CD14-positive monocyte (primary cell): ENCODE measurements around the gene MSLN. TPM values are rescaled to one million over a fixed set of nuclear protein-coding genes. Genes with fewer than 3 reads are reported as not detected.

Experiments
- DNase-seq, 3 donors: peaks; one replicate each; pipeline ENCODE4 v3.0.0-alpha.2; 2011 to 2022
- H2AFZ ChIP-seq: 2 replicates; pipeline ENCODE4 v1.6.0; 2012; ENCODE audit warnings: mild to moderate bottlenecking, low read depth, low read length, inconsistent platforms; ENCODE audit not compliant: insufficient read depth, poor library complexity, severe bottlenecking
- H3K27ac ChIP-seq, 2 donors: 1 replicate in 1 of 2; 2 replicates in 1 of 2; pipeline ENCODE4 v1.5.1; 2012 to 2013; ENCODE audit warnings: low read length in 2 of 2, control low read depth in 1 of 2, inconsistent platforms in 1 of 2, low read depth in 1 of 2, mild to moderate bottlenecking in 1 of 2
- H3K27me3 ChIP-seq, 2 donors: one replicate each; pipeline versions ENCODE4 v1.6.0 to v1.6.1; 2011 to 2013; ENCODE audit warnings: low read length in 2 of 2; ENCODE audit not compliant: control insufficient read depth in 2 of 2, insufficient read depth in 2 of 2
- H3K36me3 ChIP-seq, 2 donors: replicated peaks in 1 of 2; 1 replicate in 1 of 2; 2 replicates in 1 of 2; pipeline versions ENCODE4 v1.5.1 to v1.6.1; 2012 to 2013; ENCODE audit warnings: low read length in 2 of 2, control low read depth in 1 of 2, inconsistent platforms in 1 of 2, mild to moderate bottlenecking in 1 of 2; ENCODE audit not compliant: insufficient read depth in 2 of 2, control insufficient read depth in 1 of 2
- H3K4me1 ChIP-seq, 2 donors: 1 replicate in 1 of 2; 2 replicates in 1 of 2; pipeline versions ENCODE4 v1.5.1 to v1.6.1; 2012 to 2013; ENCODE audit warnings: low read length in 2 of 2, control low read depth in 1 of 2, inconsistent platforms in 1 of 2, mild to moderate bottlenecking in 1 of 2, moderate library complexity in 1 of 2; ENCODE audit not compliant: insufficient read depth in 2 of 2, control insufficient read depth in 1 of 2
- H3K4me2 ChIP-seq: replicated peaks from 2 replicates; pipeline ENCODE3; 2012; ENCODE audit warnings: low read length, moderate library complexity, mild to moderate bottlenecking; ENCODE audit not compliant: poor library complexity, severe bottlenecking; ENCODE audit errors: extremely low read depth
- H3K4me3 ChIP-seq, 3 experiments: fragments of 200-600 bp in 1 of 3; sonication (generic) in 1 of 3; replicated peaks in 1 of 3; 1 replicate in 2 of 3; 2 replicates in 1 of 3; pipeline ENCODE4 v1.5.1; 2011 to 2013; ENCODE audit warnings: low read length in 3 of 3, mild to moderate bottlenecking in 3 of 3, control low read depth in 2 of 3, low read depth in 2 of 3, inconsistent platforms in 1 of 3, moderate library complexity in 1 of 3
- H3K79me2 ChIP-seq: 2 replicates; pipeline ENCODE4 v1.6.0; 2012; ENCODE audit warnings: mild to moderate bottlenecking, control low read depth, inconsistent platforms, low read length, moderate library complexity; ENCODE audit not compliant: insufficient read depth
- H3K9ac ChIP-seq: 2 replicates; pipeline ENCODE4 v1.6.0; 2017; ENCODE audit warnings: low read length, mild to moderate bottlenecking; ENCODE audit not compliant: insufficient read depth, poor library complexity, severe bottlenecking
- H3K9me3 ChIP-seq, 2 donors: replicated peaks in 1 of 2; 1 replicate in 1 of 2; 2 replicates in 1 of 2; pipeline versions ENCODE4 v1.5.1 to v1.6.1; 2012 to 2013; ENCODE audit warnings: low read length in 2 of 2, control low read depth in 1 of 2; ENCODE audit not compliant: control insufficient read depth in 1 of 2, insufficient read depth in 1 of 2
- H4K20me1 ChIP-seq: 2 replicates; pipeline ENCODE4 v1.6.0; 2012; ENCODE audit warnings: mild to moderate bottlenecking, low read length, control low read depth, moderate library complexity; ENCODE audit not compliant: insufficient read depth
- H3K27ac Mint-ChIP-seq, 7 donors: one replicate each; pipeline ENCODE4 v1.8.0; 2020; ENCODE audit warnings: mild to moderate bottlenecking in 7 of 7, mixed read lengths in 7 of 7, moderate library complexity in 6 of 7, inconsistent platforms in 2 of 7
- H3K27me3 Mint-ChIP-seq, 3 donors: one replicate each; pipeline ENCODE4 v1.8.0; 2021 to 2022; ENCODE audit warnings: low read depth in 3 of 3, mild to moderate bottlenecking in 3 of 3, mixed read lengths in 3 of 3, moderate library complexity in 3 of 3, inconsistent platforms in 1 of 3
- H3K36me3 Mint-ChIP-seq, 2 donors: one replicate each; pipeline ENCODE4 v1.8.0; 2020; ENCODE audit warnings: mixed read lengths in 2 of 2, inconsistent platforms in 1 of 2, mild to moderate bottlenecking in 1 of 2
- H3K4me1 Mint-ChIP-seq: one replicate; pipeline ENCODE4 v1.8.0; 2020; ENCODE audit warnings: mild to moderate bottlenecking, mixed read lengths
- H3K4me3 Mint-ChIP-seq, 2 donors: one replicate each; pipeline ENCODE4 v1.8.0; 2020; ENCODE audit warnings: mild to moderate bottlenecking in 2 of 2, mixed read lengths in 2 of 2, moderate library complexity in 1 of 2
- H3K9me3 Mint-ChIP-seq, 7 donors: one replicate each; pipeline ENCODE4 v1.8.0; 2020 to 2022; ENCODE audit warnings: mixed read lengths in 7 of 7, mild to moderate bottlenecking in 6 of 7, moderate library complexity in 6 of 7, inconsistent platforms in 2 of 7
- CTCF ChIP-seq: fragments of 200-600 bp; IDR thresholded peaks from one replicate; pipeline ENCODE4 v1.8.0; 2022; ENCODE audit warnings: antibody characterized with exemption, mild to moderate bottlenecking
- WGBS: methylation state at CpG from one replicate; pipeline ENCODE4 v1.1.5; 2013; ENCODE audit warnings: missing lambda C conversion rate; ENCODE audit not compliant: insufficient coverage; 5-methylcytosine and 5-hydroxymethylcytosine counted together
- intact Hi-C, 2 donors: fragments of 100-400 bp; cut with micrococcal nuclease; formaldehyde crosslinking; loops; one replicate each; pipeline versions ENCODE4 v1.15.0 to v1.15.1; 2023
- polyA plus RNA-seq, 3 donors: library from polyadenylated mRNA; depleted of rRNA in 1 of 3; unstranded in 2 of 3; stranded (reverse) in 1 of 3; fragments of 300-500 nt in 2 of 3; fragments of >200 nt in 1 of 3; fragmentation: Illumina TruSeq in 2 of 3; gene quantifications; 1 replicate in 2 of 3; 2 replicates in 1 of 3; pipeline ENCODE4 v1.2.3, GENCODE V29; 2012 to 2021

Gene MSLN
- polyA plus RNA-seq, 3 donors = 0.07 to 0.29 TPM; not detected in 1

GRCh38 chr16:722835-723633, 37.5 kb upstream of the MSLN start:
- H3K4me3 Mint-ChIP-seq = no peak overlapping the region
- Histone ChIP-seq H3K27ac (no peak overlapping the region), H3K27me3 (peaks cover 3 to 49% of the 10 kb centered on the region in 2 donors), H4K20me1 (peaks cover 20% of the 10 kb centered on the region), H3K4me2 (no peak overlapping the region), H3K79me2 (no peaks in the 10 kb centered on the region), H3K9ac (no peak overlapping the region), H3K4me3 (no peak overlapping the region), H3K9me3 (no peaks in the 10 kb centered on the region), H3K36me3 (no peaks in the 10 kb centered on the region), H2AFZ (no peak overlapping the region), H3K4me1 (peaks cover 31 to 45% of the 10 kb centered on the region in 2 donors)
- H3K4me1 Mint-ChIP-seq = peaks cover 14% of the 10 kb centered on the region
- H3K27ac Mint-ChIP-seq = peak overlapping the region in 2 of 7 donors; percentile 73 to 75
- intact Hi-C loops = no loop called here
- peaks cover 28 to 52% (median 38%) of the 10 kb centered on the region in 3 donors for H3K27me3 Mint-ChIP-seq
- peaks cover 0 to 1% (median 0%) of the 10 kb centered on the region in 7 donors for H3K9me3 Mint-ChIP-seq
- TF ChIP-seq CTCF = no peak
- 86% methylated on average over 22 of the region's 24 CpGs for WGBS
- DNase-seq = no peak
- H3K36me3 Mint-ChIP-seq = peaks cover 4 to 5% of the 10 kb centered on the region in 2 donors

- Mint-ChIP-seq H3K4me3 (no peak overlapping the region), H3K4me1 (peaks cover 16% of the 10 kb centered on the region), H3K27me3 (peaks cover 27 to 52% (median 33%) of the 10 kb centered on the region in 3 donors), H3K36me3 (peaks cover 4 to 5% of the 10 kb centered on the region in 2 donors), H3K27ac (peak overlapping the region in 1 of 7 donors; percentile 75), H3K9me3 (peaks cover 0 to 1% (median 0%) of the 10 kb centered on the region in 7 donors)
- no peak overlapping the region for H3K4me2 ChIP-seq
- H3K4me3 ChIP-seq = no peak overlapping the region
- H3K27ac ChIP-seq = no peak overlapping the region
- H2AFZ ChIP-seq = no peak overlapping the region
- WGBS = 89% methylated on average over 4 of the region's 9 CpGs
- peaks cover 20% of the 10 kb centered on the region for H4K20me1 ChIP-seq
- TF ChIP-seq CTCF = no peak
- H3K9ac ChIP-seq = no peak overlapping the region
- H3K4me1 ChIP-seq = peaks cover 35 to 51% of the 10 kb centered on the region in 2 donors
- intact Hi-C loops = no loop called here
- no peaks in the 10 kb centered on the region for H3K79me2 ChIP-seq
- H3K27me3 ChIP-seq = peaks cover 3 to 47% of the 10 kb centered on the region in 2 donors
- no peak for DNase-seq
- H3K36me3 ChIP-seq = no peaks in the 10 kb centered on the region
- no peaks in the 10 kb centered on the region for H3K9me3 ChIP-seq
Observed at GRCh38 chr16:723695-724094, 36.8 kb upstream of the MSLN start.
